Motor neuron (in vitro differentiated cells): ENCODE results near the gene FXYD3. TPM values are rescaled to one million over a fixed set of nuclear protein-coding genes. Genes with fewer than 3 reads are reported as not detected.

Source experiments
- ATAC-seq, 8 experiments: fragments of 200-7000 bp; cut with Tn5 transposase; replicated peaks in 6 of 8; 2 replicates each; pipeline ENCODE4 v1.8.0; 2021; ENCODE audit warnings: mild to moderate bottlenecking in 8 of 8, moderate library complexity in 8 of 8
- H3K27ac ChIP-seq, 2 donors: fragments of 250-450 bp; sonication (Bioruptor Pico); 2 replicates each; pipeline ENCODE4 v1.9.0; 2021; ENCODE audit warnings: antibody characterized with exemption in 2 of 2, mild to moderate bottlenecking in 2 of 2, moderate library complexity in 1 of 2
- H3K4me1 ChIP-seq, 2 donors: fragments of 250-450 bp; sonication (Bioruptor Pico); replicated peaks in 1 of 2; 2 replicates each; pipeline ENCODE4 v1.6.1; 2021; ENCODE audit warnings: antibody characterized with exemption in 2 of 2, mild to moderate bottlenecking in 2 of 2, moderate library complexity in 1 of 2
- H3K4me3 ChIP-seq, 5 donors: fragments of 250-450 bp; sonication (Bioruptor Pico); 2 replicates each; pipeline ENCODE4 v1.9.0; 2021; ENCODE audit warnings: antibody characterized with exemption in 5 of 5, mild to moderate bottlenecking in 5 of 5, moderate library complexity in 4 of 5
- WGBS, 10 experiments: fragments of 450-650 bp; shearing (Covaris generic); methylation state at CpG; one replicate each; pipeline ENCODE4 v1.0.0; 2022; 5-methylcytosine and 5-hydroxymethylcytosine counted together
- in situ Hi-C, 9 experiments: fragments of 400-800 bp; cut with MboI; loops; one replicate each; pipeline ENCODE4 v1.15.0; 2021; ENCODE audit warnings: low sequenced_read_pairs in 9 of 9, low pct_unique_long_range_greater_than_20kb in 2 of 9; ENCODE audit not compliant: unreplicated experiment in 9 of 9
- total RNA-seq, 8 experiments: library from RNA; unstranded; fragments of 300-600 nt; gene quantifications; 2 replicates each; pipeline versions ENCODE4 v1.2.3 to v1.2.4, GENCODE V29; 2022

Gene FXYD3
- total RNA-seq, 8 experiments from 2014 or later: 0.25 to 2.0 (median 1.1) TPM; not detected in 3

DNA sequence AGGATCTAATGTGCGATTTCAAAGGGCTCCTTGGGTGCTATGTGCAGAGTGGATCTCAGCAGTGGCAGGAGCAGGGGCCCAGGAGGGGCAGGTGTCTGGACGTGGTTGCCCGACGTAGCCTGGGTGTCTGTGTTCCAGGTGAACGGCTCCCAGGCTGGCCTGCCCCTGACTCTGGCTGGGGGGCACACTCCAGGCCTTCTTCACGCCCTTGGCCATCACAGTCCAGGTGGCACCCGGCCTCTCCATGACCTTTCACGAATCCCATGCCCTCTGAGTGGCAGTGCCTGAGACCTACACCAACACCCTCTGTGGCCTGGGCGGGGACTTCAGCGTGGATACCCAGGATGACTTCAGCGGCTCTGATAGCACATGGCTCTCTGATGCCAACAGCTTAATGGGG lies 11.3 kb upstream of the FXYD3 start:
- ATAC-seq: no peak
- no peak overlapping the region for H3K4me3 ChIP-seq
- in situ Hi-C loops: no loop called here
- WGBS, 10 experiments: 80 to 100% (median 84%) methylated on average over 1 to 6 of the region's 11 CpGs; no CpG with 5 or more reads in 5 of the 10 experiments
- H3K27ac ChIP-seq: no peak overlapping the region
- no peaks in the 10 kb centered on the region for H3K4me1 ChIP-seq

- 87 to 100% (median 92%) methylated on average over 1 to 5 of the region's 6 CpGs; no CpG with 5 or more reads in 3 of the 10 experiments for WGBS, 10 experiments
- Histone ChIP-seq H3K4me3 (no peak overlapping the region), H3K4me1 (no peaks in the 10 kb centered on the region), H3K27ac (no peak overlapping the region)
- in situ Hi-C loops: no loop called here
- no peak for ATAC-seq
Measured at GRCh38 chr19:35105047-35105410, 10.6 kb upstream of the FXYD3 start.

DNA sequence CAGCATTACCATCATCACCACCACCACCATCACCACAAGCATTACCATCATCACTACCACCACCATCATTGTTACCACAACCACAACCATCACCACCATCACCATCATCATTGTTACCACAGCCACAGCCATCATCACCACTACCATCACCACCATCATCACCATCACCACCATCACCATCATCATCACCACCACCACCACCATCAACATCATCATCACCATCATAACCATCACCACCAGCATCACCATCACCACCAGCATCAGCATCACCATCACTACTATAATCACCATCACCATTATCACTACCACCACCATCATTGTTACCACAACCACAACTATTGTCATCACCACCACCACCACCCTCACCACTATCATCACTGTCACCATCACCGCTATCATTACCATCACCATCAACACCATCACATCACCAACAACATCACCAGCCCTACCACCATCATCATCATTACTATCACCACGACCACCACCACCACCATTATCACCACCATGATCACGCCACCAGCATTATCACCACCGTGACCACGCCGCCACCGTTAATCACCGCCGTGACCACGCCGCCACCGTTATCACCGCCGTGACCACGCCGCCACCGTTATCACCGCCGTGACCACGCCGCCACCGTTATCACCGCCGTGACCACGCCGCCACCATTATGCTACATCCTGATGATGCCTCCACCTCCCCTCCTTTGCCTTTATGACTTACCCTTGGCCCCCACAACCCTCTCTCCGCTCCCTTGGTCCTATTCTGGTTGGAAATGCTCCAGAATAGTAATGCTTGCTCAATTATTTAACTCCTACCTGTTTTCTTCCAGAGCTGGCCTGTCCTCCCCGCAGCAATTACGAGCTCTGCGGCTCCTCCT lies 10.0 kb upstream of the FXYD3 start:
- no peak for ATAC-seq
- H3K27ac ChIP-seq: no peak overlapping the region
- WGBS, 10 experiments: 77 to 98% (median 86%) methylated on average over 6 to 25 of the region's 30 CpGs; no CpG with 5 or more reads in 1 of the 10 experiments
- in situ Hi-C loops: no loop called here
- no peaks in the 10 kb centered on the region for H3K4me1 ChIP-seq
- no peak overlapping the region for H3K4me3 ChIP-seq

DNA sequence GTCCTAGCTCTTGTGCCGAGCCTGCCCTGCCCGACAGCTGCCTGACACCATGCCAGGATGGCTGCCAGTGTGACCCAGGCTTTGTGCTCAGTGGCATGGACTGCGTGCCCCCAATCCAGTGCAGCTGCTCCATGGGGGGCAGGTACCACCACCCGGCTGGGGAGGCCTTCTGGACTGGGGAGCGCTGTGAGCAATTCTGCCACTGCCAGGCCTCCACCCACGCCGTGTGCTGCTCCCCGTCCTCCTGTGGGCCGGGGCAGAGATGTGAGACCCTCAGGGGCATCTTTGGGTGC lies 9.4 kb upstream of the FXYD3 start:
- peaks cover 0 to 3% of the 10 kb centered on the region in 2 donors for H3K4me1 ChIP-seq
- H3K27ac ChIP-seq: no peak overlapping the region
- in situ Hi-C loops: no loop called here
- ATAC-seq: no peak
- H3K4me3 ChIP-seq: no peak overlapping the region
- 76 to 100% (median 88%) methylated on average over 1 to 4 of the region's 9 CpGs; no CpG with 5 or more reads in 4 of the 10 experiments for WGBS, 10 experiments

DNA sequence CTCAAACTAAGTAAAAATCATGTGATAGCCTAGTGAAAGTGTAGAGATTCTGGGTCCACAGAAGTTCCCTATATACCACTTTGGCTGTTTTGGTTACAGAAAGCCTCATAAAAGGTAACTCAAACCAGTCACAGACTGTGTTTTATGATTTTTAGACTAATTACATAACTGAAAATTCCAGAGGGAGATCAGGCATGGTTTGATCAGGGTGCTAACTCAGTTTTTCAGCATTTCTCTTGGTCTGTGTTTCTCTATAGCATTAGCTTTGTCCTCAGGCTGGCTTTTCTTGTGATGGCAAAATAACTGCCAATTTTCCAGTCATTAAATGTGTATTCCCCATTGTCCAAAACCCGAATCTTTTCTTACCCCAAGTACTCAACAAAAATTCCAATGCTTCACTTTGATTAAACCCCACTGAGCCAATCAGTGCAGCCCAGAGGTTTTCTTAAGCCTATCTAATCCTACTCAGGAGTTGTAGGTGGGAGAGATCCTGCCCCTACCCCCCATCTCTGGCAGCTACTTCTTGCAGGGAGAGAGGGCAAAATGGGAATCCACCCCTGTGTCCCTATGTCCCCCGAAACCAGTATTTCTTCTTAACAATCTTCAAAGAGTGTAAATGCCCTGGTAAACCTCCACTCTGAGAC lies 8.6 kb upstream of the FXYD3 start:
- no peak overlapping the region for H3K27ac ChIP-seq
- H3K4me1 ChIP-seq: peaks cover 0 to 3% of the 10 kb centered on the region in 2 donors
- H3K4me3 ChIP-seq: no peak overlapping the region
- WGBS, 10 experiments: 75 to 100% (median 94%) methylated on average over 1 of the region's 2 CpGs; no CpG with 5 or more reads in 2 of the 10 experiments
- in situ Hi-C loops: no loop called here
- ATAC-seq: no peak

DNA sequence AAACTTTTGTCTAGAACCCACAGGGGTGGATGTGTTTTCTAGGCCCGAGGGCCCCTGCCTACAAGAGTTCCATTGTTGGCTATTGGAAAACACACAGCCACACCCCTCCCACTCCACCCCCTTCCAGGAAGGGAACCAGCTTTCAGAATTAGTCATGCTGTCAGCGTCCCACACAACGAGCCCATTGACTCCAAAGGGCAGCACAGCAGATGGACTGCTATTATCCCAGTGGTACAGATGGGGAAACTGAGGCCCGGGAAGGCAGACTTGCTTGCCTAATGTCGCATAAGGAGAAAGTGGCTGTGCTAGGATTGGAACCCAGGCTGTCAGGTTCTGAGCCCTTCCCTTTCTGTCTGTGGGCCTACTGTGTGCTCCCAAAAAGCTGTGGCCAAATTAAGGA lies 8.1 kb upstream of the FXYD3 start:
- in situ Hi-C loops: no loop called here
- 0 to 29% (median 24%) methylated on average over 1 to 4 of the region's 5 CpGs; no CpG with 5 or more reads in 6 of the 10 experiments for WGBS, 10 experiments
- Histone ChIP-seq H3K4me1 (peaks cover 0 to 3% of the 10 kb centered on the region in 2 donors), H3K27ac (no peak overlapping the region), H3K4me3 (no peak overlapping the region)
- peak in 3 of 8 experiments; percentile 71 to 97 (median 96) for ATAC-seq

DNA sequence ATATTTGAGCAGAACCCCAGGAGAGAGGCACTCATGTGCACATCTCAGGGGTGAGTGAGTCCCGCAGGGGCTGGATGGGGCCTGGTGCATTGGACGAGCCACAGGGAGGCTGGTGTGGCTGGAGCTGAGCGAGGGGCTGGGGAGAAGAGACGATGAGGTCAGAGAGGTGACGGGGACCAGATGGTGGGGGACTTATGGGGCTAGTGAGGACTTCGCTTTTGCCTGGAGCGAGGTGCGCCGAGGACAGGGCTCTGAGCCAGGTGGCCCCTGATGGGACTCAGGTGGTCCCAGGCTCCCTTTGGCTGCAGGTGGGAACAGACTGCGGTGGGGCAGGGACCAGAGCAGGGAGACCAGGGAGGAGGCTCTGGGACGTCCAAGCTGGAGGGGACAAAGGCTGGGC lies 6.9 kb upstream of the FXYD3 start:
- ATAC-seq: no peak
- H3K27ac ChIP-seq: no peak overlapping the region

GRCh38 chr19:35109395-35110112 lies 6.1 kb upstream of the FXYD3 start:
- Histone ChIP-seq H3K4me3 (no peak overlapping the region), H3K4me1 (peaks cover 0 to 6% of the 10 kb centered on the region in 2 donors), H3K27ac (no peak overlapping the region)
- 40 to 92% (median 68%) methylated on average over 1 to 15 of the region's 22 CpGs; no CpG with 5 or more reads in 5 of the 10 experiments for WGBS, 10 experiments
- peak in 1 of 8 experiments; percentile 11 for ATAC-seq
- in situ Hi-C loops: no loop called here

More for the DNA sequence above, 6.9 kb upstream of the FXYD3 start:
- in situ Hi-C loops: no loop called here
- Histone ChIP-seq H3K4me1 (peaks cover 0 to 3% of the 10 kb centered on the region in 2 donors), H3K4me3 (no peak overlapping the region)
- WGBS, 10 experiments: 88 to 100% methylated on average over 1 to 3 of the region's 11 CpGs; no CpG with 5 or more reads in 8 of the 10 experiments

DNA sequence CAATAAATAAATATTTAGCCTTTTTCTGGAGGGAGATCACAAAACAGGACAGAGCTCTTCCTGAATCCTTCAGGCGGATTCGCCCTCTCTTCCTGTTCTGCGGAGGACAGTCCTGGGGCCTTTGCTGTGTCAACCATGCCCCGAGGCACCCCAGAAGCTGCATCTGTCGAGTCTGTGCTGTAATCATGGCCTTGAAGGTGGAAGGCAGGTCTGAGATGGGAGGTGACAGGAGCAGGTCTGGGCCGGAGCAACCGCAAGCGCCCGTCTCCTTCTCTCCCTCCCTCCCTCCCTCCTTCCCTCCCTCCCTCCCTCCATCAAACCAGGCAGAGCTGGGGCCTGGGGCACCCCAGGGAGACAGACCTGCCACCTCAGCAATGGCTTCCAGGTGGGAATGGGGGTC lies 4.6 kb upstream of the FXYD3 start:
- H3K27ac ChIP-seq: no peak overlapping the region
- no peak overlapping the region for H3K4me3 ChIP-seq
- peaks cover 5 to 16% of the 10 kb centered on the region in 2 donors for H3K4me1 ChIP-seq
- ATAC-seq: no peak
- in situ Hi-C loops: no loop called here
- WGBS, 10 experiments: 57 to 100% (median 76%) methylated on average over 1 to 4 of the region's 9 CpGs; no CpG with 5 or more reads in 4 of the 10 experiments

DNA sequence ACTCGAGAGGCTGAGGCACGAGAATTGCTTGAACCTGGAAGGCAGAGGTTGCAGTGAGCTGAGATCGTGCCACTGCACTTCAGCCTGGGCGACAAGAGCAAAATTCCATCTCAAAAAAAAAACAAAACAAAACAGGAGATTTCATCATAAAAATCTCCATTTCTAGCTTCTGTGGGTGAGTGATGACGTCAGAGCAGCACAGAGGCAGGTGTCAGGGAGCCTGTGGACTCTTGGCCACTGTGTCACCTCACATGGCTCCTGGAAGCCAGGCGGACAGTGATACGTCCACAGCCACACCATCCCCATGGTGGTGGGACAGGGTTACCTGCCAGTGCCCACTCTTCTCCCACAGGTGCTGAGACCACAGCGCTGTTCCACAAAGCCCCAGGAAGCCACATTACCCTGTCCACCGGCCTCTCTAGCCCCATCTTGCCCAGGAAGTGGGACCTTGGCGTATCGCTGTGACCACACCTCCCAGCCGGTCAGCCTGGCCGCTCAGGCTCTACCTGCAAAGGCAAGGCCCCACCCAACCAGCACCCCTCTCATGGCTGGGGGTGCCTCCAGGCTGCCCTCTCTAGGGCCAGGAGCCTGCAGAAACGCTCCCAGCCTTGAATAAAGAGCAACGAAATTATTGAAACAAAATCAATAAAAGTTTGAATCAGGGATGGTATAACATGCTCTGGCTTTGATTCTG lies 2.5 kb upstream of the FXYD3 start:
- Histone ChIP-seq H3K4me1 (peaks cover 12 to 23% of the 10 kb centered on the region in 2 donors), H3K27ac (no peak overlapping the region), H3K4me3 (no peak overlapping the region)
- 40 to 87% (median 83%) methylated on average over 1 to 6 of the region's 15 CpGs; no CpG with 5 or more reads in 3 of the 10 experiments for WGBS, 10 experiments
- ATAC-seq: no peak
- in situ Hi-C loops: no loop called here

- in situ Hi-C loops: no loop called here
- ATAC-seq: peak; percentile 73 to 91 (median 78)
- 0 to 100% (median 27%) methylated on average over 1 to 6 of the region's 23 CpGs for WGBS, 10 experiments
- H3K4me1 ChIP-seq: peaks cover 12 to 23% of the 10 kb centered on the region in 2 donors
- peak overlapping the region in 1 of 5 donors; percentile 1 for H3K4me3 ChIP-seq
- H3K27ac ChIP-seq: no peak overlapping the region
Measured at GRCh38 chr19:35114353-35115176, 1.1 kb upstream of the FXYD3 start.
